Breast epithelium (tissue), 3 donors: ENCODE results near the gene ABHD6.

Experiments used
- CTCF ChIP-seq, 3 donors: fragments of 450-650 bp; IDR thresholded peaks; one replicate each; pipeline ENCODE4 v1.5.1; 2016 to 2017; ENCODE audit warnings: antibody characterized with exemption in 3 of 3, mild to moderate bottlenecking in 3 of 3, moderate library complexity in 3 of 3
- POLR2A ChIP-seq: fragments of 450-650 bp; IDR thresholded peaks from one replicate; pipeline ENCODE4 v1.6.1; 2016; ENCODE audit warnings: antibody characterized with exemption, mild to moderate bottlenecking, moderate library complexity

GRCh38 chr3:58270485-58270884 lies 32.9 kb downstream of the ABHD6 start:
- TF ChIP-seq CTCF (IDR thresholded peaks at IDR 0.05) (no peak), POLR2A (no peak)
